ENCODE measurements around the gene CNTNAP5.

The CNTNAP5 gene

GRCh38 chr2:124426122-124426521 is 401.0 kb downstream of the CNTNAP5 start:
- TF ChIP-seq MYC (IDR thresholded peaks at IDR 0.05; ENCODE audit: low read depth, low read length): no peak
- no peak for TF ChIP-seq POLR2A (IDR thresholded peaks at IDR 0.05; ENCODE audit: extremely low read depth, insufficient read length)
- TF ChIP-seq MAX (IDR thresholded peaks at IDR 0.05; ENCODE audit: low read depth, low read length): no peak
- TF ChIP-seq CTCF (IDR thresholded peaks at IDR 0.05; ENCODE audit: low read depth, low read length): no peak
- no peak for DNase-seq (ENCODE audit: low read depth)
- no peak overlapping the region for H3K4me3 ChIP-seq (ENCODE audit: low read depth, low read length)

- TF ChIP-seq MYC (IDR thresholded peaks at IDR 0.05; ENCODE audit: low read depth, low read length) (no peak), MAX (IDR thresholded peaks at IDR 0.05; ENCODE audit: low read depth, low read length) (no peak), CTCF (IDR thresholded peaks at IDR 0.05; ENCODE audit: low read depth, low read length) (no peak), POLR2A (IDR thresholded peaks at IDR 0.05; ENCODE audit: extremely low read depth, insufficient read length) (no peak)
- no peak for DNase-seq (ENCODE audit: low read depth)
- no peak overlapping the region for H3K4me3 ChIP-seq (ENCODE audit: low read depth, low read length)
These were observed 401.5 kb downstream of the CNTNAP5 start for GRCh38 chr2:124426625-124427024.

GRCh38 chr2:124437811-124438210 is 412.7 kb downstream of the CNTNAP5 start:
- TF ChIP-seq POLR2A (IDR thresholded peaks at IDR 0.05; ENCODE audit: extremely low read depth, insufficient read length) (no peak), MYC (IDR thresholded peaks at IDR 0.05; ENCODE audit: low read depth, low read length) (no peak), CTCF (IDR thresholded peaks at IDR 0.05; ENCODE audit: low read depth, low read length) (no peak), MAX (IDR thresholded peaks at IDR 0.05; ENCODE audit: low read depth, low read length) (no peak)
- peak; percentile 16 for DNase-seq (ENCODE audit: low read depth)
- no peak overlapping the region for H3K4me3 ChIP-seq (ENCODE audit: low read depth, low read length)

GRCh38 chr2:124450481-124450880 is 425.4 kb downstream of the CNTNAP5 start:
- H3K4me3 ChIP-seq (ENCODE audit: low read depth, low read length): no peak overlapping the region
- TF ChIP-seq CTCF (IDR thresholded peaks at IDR 0.05; ENCODE audit: low read depth, low read length) (no peak), MAX (IDR thresholded peaks at IDR 0.05; ENCODE audit: low read depth, low read length) (no peak), MYC (IDR thresholded peaks at IDR 0.05; ENCODE audit: low read depth, low read length) (no peak), POLR2A (IDR thresholded peaks at IDR 0.05; ENCODE audit: extremely low read depth, insufficient read length) (no peak)
- no peak for DNase-seq (ENCODE audit: low read depth)

GRCh38 chr2:124476291-124476690 is 451.2 kb downstream of the CNTNAP5 start:
- TF ChIP-seq MYC (IDR thresholded peaks at IDR 0.05; ENCODE audit: low read depth, low read length) (no peak), CTCF (IDR thresholded peaks at IDR 0.05; ENCODE audit: low read depth, low read length) (no peak), MAX (IDR thresholded peaks at IDR 0.05; ENCODE audit: low read depth, low read length) (no peak), POLR2A (IDR thresholded peaks at IDR 0.05; ENCODE audit: extremely low read depth, insufficient read length) (no peak)
- DNase-seq (ENCODE audit: low read depth): no peak
- no peak overlapping the region for H3K4me3 ChIP-seq (ENCODE audit: low read depth, low read length)

GRCh38 chr2:124478761-124479160 is 453.7 kb downstream of the CNTNAP5 start:
- no peak overlapping the region for H3K4me3 ChIP-seq (ENCODE audit: low read depth, low read length)
- TF ChIP-seq MAX (IDR thresholded peaks at IDR 0.05; ENCODE audit: low read depth, low read length) (no peak), CTCF (IDR thresholded peaks at IDR 0.05; ENCODE audit: low read depth, low read length) (no peak), MYC (IDR thresholded peaks at IDR 0.05; ENCODE audit: low read depth, low read length) (no peak), POLR2A (IDR thresholded peaks at IDR 0.05; ENCODE audit: extremely low read depth, insufficient read length) (no peak)
- DNase-seq (ENCODE audit: low read depth): no peak
